ENCODE measurements around the gene MEGF8. TPM values are rescaled to one million over a fixed set of nuclear protein-coding genes. Genes with fewer than 3 reads are reported as not detected.

The MEGF8 gene
- total and polyA plus RNA-seq, 10 of the 15 experiments (the other 5 are each of a cell fraction or from before 2014, with no cell fraction given) = 0.43 to 12.8 (median 2.7) TPM

- TF ChIP-seq KLF5 (IDR thresholded peaks at IDR 0.05; ENCODE audit: partially characterized antibody) = no peak
- no peak for TF ChIP-seq BHLHE40 (IDR thresholded peaks at IDR 0.05; ENCODE audit: borderline replicate concordance in 1 of 2, low read depth in 2 of 2, low read length in 1 of 2)
- no peak for TF ChIP-seq EZH2 (IDR thresholded peaks at IDR 0.05; ENCODE audit: borderline replicate concordance, control insufficient read depth, low read depth, low read length)
- no peak for TF ChIP-seq YY1 (IDR thresholded peaks at IDR 0.05; ENCODE audit: low read depth, low read length)
Observed at GRCh38 chr19:42289556-42290041, 35.8 kb upstream of the MEGF8 start (continued).

- WGBS (ENCODE audit: insufficient coverage, insufficient replicate concordance, low lambda C conversion rate, missing lambda C conversion rate) = 82% methylated on average over 10 of the region's 13 CpGs
- Histone ChIP-seq H3K27me3 (replicated peaks in 1 of 2; ENCODE audit: control insufficient read depth in 2 of 2, insufficient read depth in 2 of 2, low read length in 1 of 2) (no peaks in the 10 kb centered on the region), H3K27ac (ENCODE audit: control insufficient read depth, insufficient read depth) (no peak overlapping the region), H3K9ac (ENCODE audit: control insufficient read depth, insufficient read depth, low read length) (no peak overlapping the region), H3K36me3 (ENCODE audit: control insufficient read depth in 2 of 2, insufficient read depth in 2 of 2, low read length in 1 of 2) (peaks cover 22 to 33% of the 10 kb centered on the region in 2 experiments), H3K4me1 (ENCODE audit: control insufficient read depth, insufficient read depth, low read length) (peaks cover 12% of the 10 kb centered on the region), H4K20me1 (ENCODE audit: control insufficient read depth, insufficient read depth) (no peaks in the 10 kb centered on the region; the same call in 1 of the 2 replicates), H3K79me2 (ENCODE audit: control insufficient read depth, insufficient read depth, low read length) (peaks cover 12% of the 10 kb centered on the region), H2AFZ (ENCODE audit: control insufficient read depth, low read depth, low read length) (no peak overlapping the region), H3K4me3 (no peak overlapping the region), H3K4me2 (ENCODE audit: control insufficient read depth, insufficient read depth) (no peak overlapping the region), H3K9me3 (replicated peaks; ENCODE audit: control insufficient read depth, insufficient read depth, low read length) (no peaks in the 10 kb centered on the region)
- no peak for ATAC-seq
- in situ Hi-C loops (cut with MboI) (no loop called here), intact Hi-C loops (cut with micrococcal nuclease; ENCODE audit: unreplicated experiment) (no loop called here)
- FAIRE-seq = no peak
- RAD21 ChIA-PET (ENCODE audit: unreplicated experiment) = no interaction called here
- TF ChIP-seq SUZ12 (IDR thresholded peaks at IDR 0.05; ENCODE audit: unreplicated experiment) (no peak), STAT1 (conservative IDR thresholded peaks at IDR 0.05) (no peak), CBFB (IDR thresholded peaks at IDR 0.05; ENCODE audit: low read depth) (no peak), SREBF1 (IDR thresholded peaks at IDR 0.05; ENCODE audit: low read length) (no peak)
- POLR2A ChIA-PET = no interaction called here
- no peak for DNase-seq (ENCODE audit: low read depth, low spot score)
- SMC1A ChIA-PET (ENCODE audit: uncharacterized antibody, unreplicated experiment) = no interaction called here
- CTCF ChIA-PET = no interaction called here
- BruUV-seq (replicated peaks) = no TSS peak
Observed at GRCh38 chr19:42290136-42290522, 35.3 kb upstream of the MEGF8 start.

Measured in GM12878 (cell line).